ENCODE measurements around the gene LLGL1. TPM values are rescaled to one million over a fixed set of nuclear protein-coding genes. Genes with fewer than 3 reads are reported as not detected.

LLGL1 gene
- total RNA-seq, 2 experiments from 2014 or later = 23.8 to 24.8 TPM

DNA sequence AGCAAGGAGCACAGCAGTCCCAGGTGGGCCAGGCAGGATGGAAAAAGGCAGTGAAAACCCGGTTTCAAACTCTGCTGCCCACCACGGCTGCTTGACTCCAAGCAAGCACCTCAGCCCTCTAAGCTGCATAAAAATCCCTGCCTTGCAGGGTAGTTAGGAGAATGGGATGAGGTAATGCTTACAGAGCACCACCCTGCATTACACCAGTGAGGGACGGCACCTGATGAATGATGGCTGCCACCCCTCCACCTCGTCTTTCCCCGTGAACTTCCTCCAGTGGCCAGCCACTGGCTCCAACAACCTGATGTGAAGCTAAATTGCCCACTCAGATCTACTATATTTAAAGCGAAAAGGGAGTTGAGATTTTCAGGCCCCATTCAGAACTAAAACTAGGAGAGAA, 56.4 kb downstream of the LLGL1 start:
- Mint-ChIP-seq H3K27me3 (no peaks in the 10 kb centered on the region), H3K4me1 (no peaks in the 10 kb centered on the region), H3K27ac (no peak overlapping the region), H3K4me3 (no peak overlapping the region), H3K36me3 (peaks cover 54% of the 10 kb centered on the region), H3K9me3 (ENCODE audit: low read depth) (no peaks in the 10 kb centered on the region)
- CTCF ChIA-PET = interaction anchor here (0.6 kb wide), 1 partner anchor 64 kb away, joined by 3 read pairs; no protein-coding TSS in a partner anchor
- DNase-seq (no peak), ATAC-seq (no peak)

DNA sequence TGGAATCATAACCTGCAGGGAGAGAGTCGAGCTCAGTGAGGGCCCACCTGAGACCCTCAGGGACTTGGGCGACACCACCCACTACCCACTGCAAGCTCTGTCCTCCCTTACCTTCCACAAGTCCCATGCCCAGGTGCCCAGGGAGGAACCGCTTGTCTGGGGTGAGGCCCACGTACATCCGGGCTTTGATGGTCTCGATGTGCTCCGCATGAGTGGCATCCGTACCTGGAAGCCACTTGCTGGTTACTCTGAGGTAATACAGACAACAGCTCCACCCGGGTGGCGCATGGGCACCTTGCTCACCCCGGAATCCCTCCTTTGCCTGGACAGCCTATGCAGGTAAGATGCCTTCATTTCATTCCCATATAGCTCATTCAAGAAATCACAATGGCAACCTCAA, 59.9 kb downstream of the LLGL1 start:
- Mint-ChIP-seq H3K27ac (no peak overlapping the region), H3K36me3 (peaks cover 66% of the 10 kb centered on the region), H3K27me3 (no peaks in the 10 kb centered on the region), H3K4me3 (no peak overlapping the region), H3K4me1 (no peaks in the 10 kb centered on the region), H3K9me3 (ENCODE audit: low read depth) (no peaks in the 10 kb centered on the region)
- CTCF ChIA-PET = interaction anchor here (1.2 kb wide), 1 partner anchor 68 kb away, joined by 3 read pairs; no protein-coding TSS in a partner anchor
- ATAC-seq = no peak
- DNase-seq = no peak

DNA sequence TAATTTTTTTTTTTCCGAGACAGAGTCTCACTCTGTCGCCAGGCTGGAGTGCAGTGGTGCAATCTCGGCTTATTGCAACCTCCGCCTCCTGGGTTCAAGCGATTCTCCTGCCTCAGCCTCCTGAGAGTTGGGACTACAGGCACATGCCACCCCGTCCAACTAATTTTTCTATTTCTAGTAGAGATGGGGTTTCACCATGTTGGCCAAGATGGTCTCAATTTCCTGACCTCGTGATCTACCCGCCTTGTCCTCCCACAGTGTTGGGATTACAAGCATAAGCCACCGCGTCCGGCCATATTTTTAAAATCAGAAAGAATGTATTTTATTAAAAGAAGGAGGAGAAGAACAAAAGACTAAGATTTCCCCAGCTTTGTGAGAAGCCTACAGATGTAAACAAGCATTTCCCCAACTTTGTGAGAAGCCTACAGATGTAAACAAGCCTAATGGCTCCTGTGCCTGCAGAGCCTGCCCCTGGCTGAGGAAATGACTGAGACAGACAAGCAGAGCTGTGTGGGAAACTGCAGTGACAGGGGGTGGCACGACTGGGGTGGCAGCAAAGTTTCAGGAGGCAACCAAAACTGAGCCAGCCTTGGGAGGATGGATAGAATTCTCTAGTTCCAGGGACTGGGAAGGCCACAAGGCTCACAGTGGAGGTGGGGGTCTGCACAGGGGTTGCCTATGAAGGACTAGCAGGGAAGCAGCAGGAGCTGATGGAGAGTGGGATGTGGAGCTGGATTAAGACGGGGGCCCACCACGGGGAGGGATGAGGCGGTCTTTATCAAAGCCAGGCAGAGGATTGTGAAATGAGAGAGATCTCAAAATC, 66.5 kb downstream of the LLGL1 start:
- Mint-ChIP-seq H3K27ac (peak overlapping the region; percentile 10), H3K36me3 (peaks cover 54% of the 10 kb centered on the region), H3K4me1 (no peaks in the 10 kb centered on the region), H3K4me3 (no peak overlapping the region), H3K27me3 (no peaks in the 10 kb centered on the region), H3K9me3 (ENCODE audit: low read depth) (no peaks in the 10 kb centered on the region)
- CTCF ChIA-PET = interaction anchor here (0.5 kb wide), 1 partner anchor 63 kb away, joined by 3 read pairs; no protein-coding TSS in a partner anchor
- ATAC-seq = no peak
- no peak for DNase-seq

Other genes starting within 250 kb of the LLGL1 start
- 10 to 100 TPM; 32.1 to 33.4 TPM for gene ATPAF2, start 186.5 kb upstream of the LLGL1 start, total RNA-seq
- 10 to 100 TPM in 1 of 2 experiments, 1 to 10 TPM in 1; 8.7 to 11.0 TPM for gene GID4, start 186.2 kb upstream of the LLGL1 start, total RNA-seq
- gene DRG2, start 137.7 kb upstream of the LLGL1 start, total RNA-seq = 10 to 100 TPM; 54.5 to 57.0 TPM
- 1 to 10 TPM in 1 of 2 experiments, under 1 TPM in 1; 0.82 to 1.2 TPM for gene MYO15A, start 116.9 kb upstream of the LLGL1 start, total RNA-seq
- gene ALKBH5, start 41.8 kb upstream of the LLGL1 start, total RNA-seq = 100 to 1,000 TPM; 111 to 126 TPM
- gene FLII, start 33.1 kb downstream of the LLGL1 start, total RNA-seq = 100 to 1,000 TPM; 338 to 357 TPM
- 1 to 10 TPM; 8.4 to 10.0 TPM for gene MIEF2, start 35.0 kb downstream of the LLGL1 start, total RNA-seq
- gene TOP3A, start 89.4 kb downstream of the LLGL1 start, total RNA-seq = 10 to 100 TPM; 75.9 to 78.4 TPM
- gene SMCR8, start 89.7 kb downstream of the LLGL1 start, total RNA-seq = 10 to 100 TPM; 27.5 to 31.3 TPM
- gene SHMT1, start 137.9 kb downstream of the LLGL1 start, total RNA-seq = 10 to 100 TPM; 60.3 to 66.5 TPM
- not detected for gene EVPLL, start 152.1 kb downstream of the LLGL1 start, total RNA-seq